HG02870 (cell line): ENCODE measurements around the gene ZNF618.

Experiments
- ATAC-seq: cut with Tn5 transposase; IDR thresholded peaks from one replicate; pipeline ENCODE4 v1.9.1; 2021; ENCODE audit warnings: mild to moderate bottlenecking, moderate library complexity; ENCODE audit not compliant: unreplicated experiment

ZNF618 gene

GRCh38 chr9:114054191-114054690 is 178.1 kb downstream of the ZNF618 start:
- no peak for ATAC-seq

GRCh38 chr9:114055061-114055460 is 179.0 kb downstream of the ZNF618 start:
- no peak for ATAC-seq

DNA sequence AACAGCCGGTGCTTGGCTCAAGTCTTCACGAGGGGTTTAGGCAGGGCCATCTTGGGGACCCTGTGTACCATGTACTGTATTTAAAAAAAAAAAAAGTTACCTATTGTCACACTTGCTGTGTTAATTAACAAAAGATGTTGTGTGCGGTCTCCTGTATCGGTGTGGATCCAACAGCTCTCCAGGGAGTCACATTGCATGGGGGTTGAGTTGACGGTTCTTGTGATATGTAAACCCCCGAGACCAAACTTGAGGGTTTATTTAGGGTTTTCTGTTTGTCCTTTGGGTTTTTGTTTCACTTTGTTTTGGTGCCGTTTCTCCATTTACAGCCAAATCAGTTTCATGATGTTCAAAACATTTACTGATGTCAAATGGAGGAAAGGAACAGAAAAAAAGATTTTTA is 179.8 kb downstream of the ZNF618 start:
- ATAC-seq = no peak

GRCh38 chr9:114056527-114056926 is 180.4 kb downstream of the ZNF618 start:
- ATAC-seq = no peak

GRCh38 chr9:114057161-114057885 is 181.2 kb downstream of the ZNF618 start:
- ATAC-seq = no peak

GRCh38 chr9:114058688-114059046 is 182.6 kb downstream of the ZNF618 start:
- no peak for ATAC-seq

- no peak for ATAC-seq
Measured at GRCh38 chr9:114059047-114059803, 183.1 kb downstream of the ZNF618 start.

DNA sequence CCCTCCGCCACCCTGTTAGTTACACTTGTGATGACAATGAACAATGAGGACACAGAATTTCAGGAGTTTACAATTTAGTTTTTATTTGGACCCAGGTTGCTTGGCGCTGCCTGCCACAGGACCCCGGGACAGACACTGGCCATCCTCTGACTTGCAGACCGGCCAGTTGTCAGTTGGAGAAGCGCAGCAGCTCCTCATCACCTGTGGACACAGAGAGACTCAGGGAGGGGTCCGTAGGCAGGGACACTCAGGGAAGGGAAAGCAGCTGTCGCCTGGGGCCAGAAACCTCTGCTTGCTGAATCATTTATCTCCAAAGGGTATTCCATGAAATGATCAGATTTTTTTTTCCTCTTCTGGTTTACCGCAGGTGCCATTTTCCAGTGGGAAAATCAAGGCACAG is 184.0 kb downstream of the ZNF618 start:
- ATAC-seq = no peak

DNA sequence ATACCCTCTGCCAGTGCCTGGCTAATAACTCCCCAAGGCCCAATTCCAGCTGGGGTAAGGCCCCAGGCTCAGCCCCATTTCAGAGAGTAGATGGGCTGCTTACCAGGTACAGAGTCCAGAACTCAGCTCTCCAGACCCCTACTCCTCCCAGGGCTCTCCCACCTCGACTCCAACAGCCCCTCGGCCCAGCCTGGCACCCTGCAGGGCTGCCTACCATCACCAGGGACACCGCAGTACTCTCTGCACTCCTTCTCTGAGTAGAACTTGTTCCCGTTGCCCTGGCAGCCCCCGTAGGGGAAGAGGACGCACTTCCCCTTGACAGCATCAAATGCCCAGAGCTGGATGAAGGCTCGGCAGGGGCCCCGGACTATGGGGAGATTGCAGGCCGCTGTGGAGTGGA is 184.6 kb downstream of the ZNF618 start:
- ATAC-seq = no peak

DNA sequence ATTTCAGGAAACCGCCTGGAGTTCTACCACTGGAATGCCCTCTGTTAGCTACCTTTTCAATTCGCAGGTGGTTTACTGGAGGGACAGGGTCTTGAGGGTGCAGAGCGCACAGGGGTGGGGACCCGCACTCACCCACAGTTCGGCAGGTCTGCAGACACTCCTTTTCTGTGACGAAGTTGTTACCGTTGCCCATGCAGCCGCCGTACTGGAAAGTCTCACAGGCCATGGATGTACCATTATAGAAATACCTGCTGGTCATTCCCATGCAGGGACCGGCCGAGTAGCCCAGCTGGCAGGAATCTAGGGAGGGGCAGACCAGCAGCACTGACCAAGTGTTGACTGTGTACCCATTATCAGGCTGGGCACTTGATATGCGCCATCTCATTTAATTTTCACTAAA is 185.2 kb downstream of the ZNF618 start:
- ATAC-seq = no peak

DNA sequence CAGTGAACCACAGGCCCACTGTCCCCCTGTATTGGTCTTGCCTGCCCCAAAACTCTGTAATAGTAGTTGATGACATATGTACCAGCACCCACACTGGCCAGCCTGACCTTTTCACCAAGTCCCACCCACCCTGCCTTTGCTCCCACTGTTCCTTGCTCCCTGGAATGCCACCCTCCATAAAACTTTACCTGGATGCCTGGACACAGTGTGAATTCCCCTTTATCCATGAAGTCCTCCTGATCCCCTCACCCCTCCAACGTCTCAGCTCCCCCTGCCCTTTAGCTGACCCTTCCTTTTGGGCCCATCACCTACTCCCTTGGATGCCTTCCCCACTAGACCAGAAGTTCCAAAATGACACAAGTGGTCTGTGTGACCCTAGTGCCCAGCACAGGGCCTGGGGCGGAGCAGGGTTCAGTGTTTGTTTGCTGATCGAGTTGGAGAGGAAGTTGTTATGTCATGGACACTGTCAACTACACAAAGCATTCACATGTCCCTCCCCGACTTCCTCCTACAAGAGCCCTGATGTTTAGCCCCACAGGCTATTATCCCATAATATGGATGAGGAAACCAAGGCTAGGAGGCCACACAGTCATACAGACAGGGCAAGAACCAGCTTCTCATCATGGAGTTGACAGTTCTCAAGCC is 185.8 kb downstream of the ZNF618 start:
- no peak for ATAC-seq

DNA sequence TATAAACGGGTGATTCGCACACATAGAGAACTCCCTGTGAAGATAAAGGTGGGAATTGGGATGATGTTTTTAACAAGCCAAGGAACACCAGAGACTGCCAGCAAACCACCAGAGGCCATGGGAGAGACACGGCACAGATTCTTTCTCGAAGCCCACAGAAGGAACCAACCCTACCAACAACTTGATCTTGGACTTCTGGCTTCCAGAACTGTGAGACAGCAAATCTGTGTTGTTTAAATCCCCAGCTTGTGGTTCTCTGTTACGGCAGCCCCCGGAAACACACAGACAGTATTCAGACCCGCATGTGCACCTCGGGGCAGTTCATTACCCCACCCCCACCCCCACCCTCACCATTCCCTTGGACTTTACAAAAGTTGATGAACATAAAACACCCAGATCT is 189.2 kb downstream of the ZNF618 start:
- ATAC-seq = no peak

GRCh38 chr9:114069476-114070187 is 193.5 kb downstream of the ZNF618 start:
- no peak for ATAC-seq

DNA sequence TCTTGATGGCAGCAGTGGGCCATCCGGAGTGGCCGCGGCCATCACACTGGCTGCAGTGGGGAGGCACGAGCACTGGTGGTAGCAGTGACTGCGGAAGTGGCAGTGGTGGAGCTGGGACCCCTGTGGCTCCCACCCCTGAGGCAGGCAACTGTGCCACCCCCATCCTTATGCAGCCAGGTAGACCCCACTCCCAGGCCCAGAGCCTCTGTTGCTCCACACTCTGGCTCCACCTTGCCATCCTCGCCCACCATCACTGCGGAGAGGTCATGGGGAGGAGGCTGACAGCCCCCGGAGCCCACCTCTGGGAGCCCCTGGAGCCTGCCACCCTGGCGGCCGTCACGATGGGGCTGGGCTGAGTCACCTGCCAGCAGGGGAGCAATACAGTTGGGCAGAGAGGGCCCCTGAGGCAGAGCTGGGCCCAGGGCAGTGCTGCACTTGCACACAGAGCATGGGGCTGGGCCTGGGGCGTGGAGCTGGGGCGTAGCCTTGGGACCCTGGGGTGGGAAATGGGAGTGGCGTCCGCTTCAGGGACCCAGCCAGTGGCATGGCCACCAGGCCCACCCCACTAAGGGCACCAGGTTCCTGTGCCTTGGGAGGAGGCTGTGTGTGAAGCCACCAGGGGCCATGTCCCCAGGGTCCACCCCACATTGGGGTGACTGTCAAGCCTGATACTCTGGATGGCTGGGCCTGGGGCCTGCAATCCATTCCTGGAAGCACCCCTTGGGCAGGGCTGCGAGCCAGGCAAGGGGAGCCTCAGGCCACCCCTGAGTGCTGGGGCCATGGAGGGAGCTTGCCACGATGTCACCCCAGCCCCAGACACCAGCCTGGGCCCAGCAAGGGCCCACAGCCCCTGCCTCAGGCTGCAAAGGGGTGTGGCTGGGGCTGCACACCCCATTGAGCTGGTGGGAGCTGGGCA is 194.3 kb downstream of the ZNF618 start:
- no peak for ATAC-seq

DNA sequence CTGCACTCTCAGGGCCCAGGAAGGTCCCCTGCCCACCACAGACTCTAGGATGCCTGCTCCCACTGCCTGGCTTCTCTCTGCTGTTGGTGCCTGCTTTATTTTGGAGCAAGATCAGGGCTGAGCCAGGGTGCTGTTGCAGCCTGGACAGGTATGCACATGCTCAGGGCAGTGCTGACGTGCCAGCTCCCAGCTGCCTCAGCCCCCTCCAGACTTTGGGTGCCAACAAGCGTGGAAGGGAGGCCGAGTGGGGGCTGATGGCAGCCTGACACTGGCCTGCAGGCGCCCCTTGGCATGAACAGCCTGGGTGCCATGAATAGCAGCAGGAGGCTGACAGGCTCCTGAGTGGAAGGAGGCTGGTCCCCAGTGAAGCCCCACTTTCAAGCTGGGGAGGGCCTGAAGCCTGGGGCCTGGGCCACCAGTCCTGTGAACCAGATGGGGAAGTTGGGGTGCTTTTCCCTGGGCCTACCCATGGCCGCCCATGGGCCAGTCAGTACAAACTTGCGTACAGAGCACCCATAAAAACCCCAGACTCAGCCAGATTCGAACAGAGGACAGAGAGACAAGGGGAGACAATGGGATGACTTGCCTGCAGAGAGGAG is 195.2 kb downstream of the ZNF618 start:
- ATAC-seq = no peak

DNA sequence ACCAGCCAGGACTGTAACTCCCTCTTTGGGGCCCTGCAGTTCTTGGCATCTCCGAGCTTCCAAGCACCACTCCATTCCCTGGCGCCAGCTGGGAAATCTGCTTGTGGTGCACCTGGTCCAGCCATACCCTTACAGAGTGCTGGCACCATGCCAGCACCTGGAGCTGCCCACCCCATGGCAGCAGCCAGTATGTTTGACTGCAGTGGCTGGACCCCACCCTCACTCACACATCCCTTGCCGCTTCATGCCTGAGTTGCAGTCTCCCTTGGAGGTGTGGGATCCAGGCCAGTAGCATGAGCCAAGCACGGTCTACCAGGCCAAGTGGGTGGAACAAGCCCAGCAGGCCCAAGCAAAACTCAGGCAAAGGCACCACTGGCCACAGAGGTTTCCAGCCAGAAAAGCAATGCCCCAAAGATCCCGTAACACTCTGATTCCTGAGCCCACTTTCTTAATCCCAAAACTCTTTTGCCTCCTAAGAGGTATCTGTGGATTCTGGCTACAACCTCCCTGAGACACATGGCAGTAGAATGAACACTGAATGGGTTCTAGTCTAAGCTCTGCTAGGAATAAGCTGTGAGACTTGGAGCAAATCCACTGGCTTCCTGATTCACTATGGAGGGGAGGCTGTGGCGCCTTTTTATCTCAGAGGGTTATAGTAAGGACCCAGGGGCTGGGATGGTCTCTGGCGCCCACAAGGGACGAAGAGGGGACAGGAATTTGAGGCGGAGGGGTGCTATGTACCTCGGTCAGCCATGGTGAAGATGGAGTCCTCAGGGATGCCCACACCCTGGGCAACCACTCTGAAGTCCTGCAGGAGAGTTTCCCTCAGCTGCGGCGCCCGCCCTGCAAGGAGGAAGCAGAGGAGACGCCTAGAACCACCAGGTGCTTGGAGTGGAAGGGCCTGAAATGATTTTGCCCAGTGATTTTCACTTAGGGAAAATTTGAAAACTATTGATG is 196.4 kb downstream of the ZNF618 start:
- ATAC-seq = no peak

GRCh38 chr9:114075602-114076001 is 199.5 kb downstream of the ZNF618 start:
- no peak for ATAC-seq

GRCh38 chr9:114076237-114077161 is 200.4 kb downstream of the ZNF618 start:
- no peak for ATAC-seq
